H9 (cell line): Measurements from ENCODE around the gene ANKRD26. TPM values are rescaled to one million over a fixed set of nuclear protein-coding genes. Genes with fewer than 3 reads are reported as not detected.

Experiments used
- DNase-seq: peaks from one replicate; pipeline ENCODE4 v3.0.0-alpha.2; 2017
- H2AFZ ChIP-seq: one replicate; pipeline ENCODE4 v1.6.1; 2013; ENCODE audit warnings: mild to moderate bottlenecking, low read length, control low read depth, moderate library complexity
- H2AK5ac ChIP-seq: 2 replicates; pipeline ENCODE4 v1.6.1; 2013; ENCODE audit warnings: low read length, control low read depth, mixed read lengths; ENCODE audit not compliant: insufficient read length
- H2BK120ac ChIP-seq: one replicate; pipeline ENCODE4 v1.6.1; 2013; ENCODE audit warnings: low read depth, mild to moderate bottlenecking, low read length, control low read depth, inconsistent platforms; ENCODE audit not compliant: poor library complexity, severe bottlenecking
- H2BK12ac ChIP-seq: 2 replicates; pipeline ENCODE4 v1.6.1; 2013; ENCODE audit warnings: low read length, control low read depth, mixed read lengths, low read depth; ENCODE audit not compliant: insufficient read length
- H2BK15ac ChIP-seq: 2 replicates; pipeline ENCODE4 v1.6.1; 2013; ENCODE audit warnings: low read depth, low read length, control low read depth
- H2BK20ac ChIP-seq: one replicate; pipeline ENCODE4 v1.6.1; 2013; ENCODE audit warnings: low read depth, mild to moderate bottlenecking, low read length, control low read depth, inconsistent platforms; ENCODE audit not compliant: poor library complexity, severe bottlenecking
- H2BK5ac ChIP-seq: 2 replicates; pipeline ENCODE4 v1.6.1; 2013; ENCODE audit warnings: low read length, control low read depth, mixed read lengths; ENCODE audit not compliant: insufficient read length
- H3K14ac ChIP-seq: 2 replicates; pipeline ENCODE4 v1.6.1; 2013; ENCODE audit warnings: low read length, control low read depth; ENCODE audit not compliant: insufficient read depth
- H3K18ac ChIP-seq: 2 replicates; pipeline ENCODE4 v1.6.1; 2013; ENCODE audit warnings: low read depth, mild to moderate bottlenecking, mixed read lengths, low read length, control low read depth; ENCODE audit not compliant: insufficient read length
- H3K23ac ChIP-seq: 2 replicates; pipeline ENCODE4 v1.6.1; 2013; ENCODE audit warnings: low read length, control low read depth, mixed read lengths, low read depth; ENCODE audit not compliant: insufficient read length
- H3K23me2 ChIP-seq: 2 replicates; pipeline ENCODE4 v1.6.1; 2013; ENCODE audit warnings: low read depth, mild to moderate bottlenecking, mixed read lengths, low read length, control low read depth; ENCODE audit not compliant: insufficient read length, poor library complexity, severe bottlenecking
- H3K27ac ChIP-seq: 2 replicates; pipeline ENCODE4 v1.5.1; 2013; ENCODE audit warnings: low read length, control low read depth, mixed read lengths, low read depth; ENCODE audit not compliant: insufficient read length
- H3K27me3 ChIP-seq: 2 replicates; pipeline ENCODE4 v1.6.1; 2013; ENCODE audit warnings: low read length, control low read depth, inconsistent platforms; ENCODE audit not compliant: insufficient read depth
- H3K4ac ChIP-seq: 2 replicates; pipeline ENCODE4 v1.6.1; 2013; ENCODE audit warnings: low read depth, mild to moderate bottlenecking, control low read depth, inconsistent platforms, low read length, moderate library complexity
- H3K4me1 ChIP-seq: 2 replicates; pipeline ENCODE4 v1.6.1; 2013; ENCODE audit warnings: low read length, control low read depth, inconsistent platforms; ENCODE audit not compliant: insufficient read depth
- H3K4me2 ChIP-seq: 2 replicates; pipeline ENCODE4 v1.6.1; 2013; ENCODE audit warnings: low read length, control low read depth, mixed read lengths; ENCODE audit not compliant: insufficient read length, insufficient read depth
- H3K56ac ChIP-seq: 2 replicates; pipeline ENCODE4 v1.6.1; 2013; ENCODE audit warnings: low read depth, mild to moderate bottlenecking, mixed read lengths, low read length, control low read depth; ENCODE audit not compliant: insufficient read length
- H3K79me1 ChIP-seq: 2 replicates; pipeline ENCODE4 v1.6.1; 2013; ENCODE audit warnings: low read depth, mild to moderate bottlenecking, moderate library complexity, low read length, control low read depth, inconsistent platforms; ENCODE audit not compliant: insufficient read depth, poor library complexity, severe bottlenecking
- H3K79me2 ChIP-seq: 2 replicates; pipeline ENCODE4 v1.6.1; 2013; ENCODE audit warnings: low read length, control low read depth, inconsistent platforms; ENCODE audit not compliant: insufficient read depth
- H3K9ac ChIP-seq: 2 replicates; pipeline ENCODE4 v1.6.1; 2013; ENCODE audit warnings: low read length, control low read depth, mixed read lengths; ENCODE audit not compliant: insufficient read length; ENCODE audit errors: extremely low read depth
- H3K9me3 ChIP-seq: one replicate; pipeline ENCODE4 v1.6.1; 2013; ENCODE audit warnings: low read depth, low read length, inconsistent platforms; ENCODE audit not compliant: control insufficient read depth
- H3T11ph ChIP-seq: one replicate; pipeline ENCODE4 v1.6.1; 2013; ENCODE audit warnings: mild to moderate bottlenecking, low read length, control low read depth, inconsistent platforms
- H4K20me1 ChIP-seq: one replicate; pipeline ENCODE4 v1.6.1; 2013; ENCODE audit not compliant: control insufficient read depth, insufficient read length, insufficient read depth
- H4K5ac ChIP-seq: 2 replicates; pipeline ENCODE4 v1.6.1; 2013; ENCODE audit warnings: low read depth, mild to moderate bottlenecking, mixed read lengths, low read length, control low read depth; ENCODE audit not compliant: insufficient read length
- H4K8ac ChIP-seq: replicated peaks from 2 replicates; pipeline ENCODE4 v1.6.1; 2013; ENCODE audit warnings: low read length, control low read depth, mixed read lengths, low read depth; ENCODE audit not compliant: insufficient read length
- H4K91ac ChIP-seq: 2 replicates; pipeline ENCODE4 v1.6.1; 2013; ENCODE audit warnings: low read depth, mild to moderate bottlenecking, moderate library complexity, mixed read lengths, low read length, control low read depth; ENCODE audit not compliant: insufficient read length
- H3K27ac Mint-ChIP-seq, 3 experiments: 2 replicates in 2 of 3; 3 replicates in 1 of 3; pipeline ENCODE4 v1.8.0; 2020 to 2021; ENCODE audit warnings: mixed read lengths in 3 of 3, mild to moderate bottlenecking in 1 of 3, moderate library complexity in 1 of 3
- H3K27me3 Mint-ChIP-seq: 2 replicates; pipeline ENCODE4 v1.8.0; 2021; ENCODE audit warnings: low read depth, mild to moderate bottlenecking, moderate library complexity, mixed read lengths
- H3K36me3 Mint-ChIP-seq, 3 experiments: 2 replicates in 2 of 3; 3 replicates in 1 of 3; pipeline ENCODE4 v1.8.0; 2020 to 2021; ENCODE audit warnings: low read depth in 3 of 3, mixed read lengths in 3 of 3; ENCODE audit not compliant: insufficient read depth in 1 of 3
- H3K4me1 Mint-ChIP-seq, 2 experiments: 2 replicates each; pipeline ENCODE4 v1.8.0; 2020; ENCODE audit warnings: mixed read lengths in 2 of 2
- H3K4me3 Mint-ChIP-seq, 2 experiments: 2 replicates in 1 of 2; 3 replicates in 1 of 2; pipeline ENCODE4 v1.8.0; 2020 to 2021; ENCODE audit warnings: mild to moderate bottlenecking in 2 of 2, mixed read lengths in 2 of 2, moderate library complexity in 1 of 2
- H3K9me3 Mint-ChIP-seq, 2 experiments: 2 replicates in 1 of 2; 3 replicates in 1 of 2; pipeline ENCODE4 v1.8.0; 2020; ENCODE audit warnings: mild to moderate bottlenecking in 2 of 2, mixed read lengths in 2 of 2, moderate library complexity in 1 of 2
- WGBS: extraction: QIAGEN DNeasy Blood & Tissue Kit; methylation state at CpG from one replicate; pipeline ENCODE4 v1.1.7; 2013; ENCODE audit warnings: missing lambda C conversion rate, low lambda C conversion rate, mixed read lengths; ENCODE audit not compliant: insufficient read length; ENCODE audit errors: extremely low coverage; 5-methylcytosine and 5-hydroxymethylcytosine counted together
- total RNA-seq: library from RNA; stranded (reverse); gene quantifications from 2 replicates; pipeline ENCODE4 v1.2.1, GENCODE V29; 2021
- TF ChIP-seq, protein P1 (sequence below): fragments of 200-600 bp; sonication (generic); conservative IDR thresholded peaks from 3 replicates; pipeline ENCODE4 v1.8.0; 2021; ENCODE audit warnings: antibody characterized with exemption, mild to moderate bottlenecking

ANKRD26 gene
- total RNA-seq, 1 experiment from 2014 or later = 9.4 TPM

DNA sequence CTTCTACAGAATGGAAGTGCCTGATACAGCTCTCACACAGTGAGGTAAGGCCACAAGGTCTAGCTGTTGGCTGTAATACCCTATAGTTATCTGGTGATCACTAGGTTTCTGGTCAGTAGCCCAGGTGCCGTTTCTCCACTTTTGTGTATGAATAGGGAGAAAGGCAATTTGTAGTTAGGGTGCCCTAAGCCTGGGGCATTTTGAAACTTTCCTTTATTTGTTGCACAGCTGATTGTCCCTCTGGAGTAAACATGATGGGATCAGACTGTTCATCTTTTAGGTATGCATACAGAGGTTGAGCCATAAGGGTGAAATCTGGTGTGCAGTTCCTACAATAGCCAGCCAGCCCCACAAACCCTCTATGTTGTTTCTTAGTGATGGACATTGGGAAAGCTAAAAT, 112.4 kb downstream of the ANKRD26 start:
- no peaks in the 10 kb centered on the region for H3K23me2 ChIP-seq
- H2BK20ac ChIP-seq = no peak overlapping the region
- Mint-ChIP-seq H3K27me3 (no peaks in the 10 kb centered on the region), H3K4me3 (no peak overlapping the region), H3K27ac (no peak overlapping the region), H3K9me3 (peaks cover 0 to 9% of the 10 kb centered on the region in 2 experiments; a peak in 4 of 5 replicates), H3K36me3 (peaks cover 5 to 15% (median 14%) of the 10 kb centered on the region in 3 experiments), H3K4me1 (no peaks in the 10 kb centered on the region)
- no peaks in the 10 kb centered on the region for H3K79me1 ChIP-seq
- DNase-seq = no peak
- no peak overlapping the region for H3T11ph ChIP-seq
- WGBS = no CpG with 5 or more reads among the region's 1 CpG
- H3K79me2 ChIP-seq = no peaks in the 10 kb centered on the region
- H4K5ac ChIP-seq = no peak overlapping the region
- H3K9me3 ChIP-seq = peaks cover 5% of the 10 kb centered on the region
- no peak overlapping the region for H2BK12ac ChIP-seq
- H4K8ac ChIP-seq = no peak overlapping the region
- H3K27me3 ChIP-seq = no peaks in the 10 kb centered on the region
- H2BK15ac ChIP-seq = no peak overlapping the region
- no peak overlapping the region for H3K14ac ChIP-seq
- H4K91ac ChIP-seq = no peak overlapping the region
- no peaks in the 10 kb centered on the region for H4K20me1 ChIP-seq
- no peak overlapping the region for H3K4me2 ChIP-seq
- no peak overlapping the region for H3K4ac ChIP-seq
- H3K9ac ChIP-seq = no peak overlapping the region
- TF ChIP-seq, protein P1, sequence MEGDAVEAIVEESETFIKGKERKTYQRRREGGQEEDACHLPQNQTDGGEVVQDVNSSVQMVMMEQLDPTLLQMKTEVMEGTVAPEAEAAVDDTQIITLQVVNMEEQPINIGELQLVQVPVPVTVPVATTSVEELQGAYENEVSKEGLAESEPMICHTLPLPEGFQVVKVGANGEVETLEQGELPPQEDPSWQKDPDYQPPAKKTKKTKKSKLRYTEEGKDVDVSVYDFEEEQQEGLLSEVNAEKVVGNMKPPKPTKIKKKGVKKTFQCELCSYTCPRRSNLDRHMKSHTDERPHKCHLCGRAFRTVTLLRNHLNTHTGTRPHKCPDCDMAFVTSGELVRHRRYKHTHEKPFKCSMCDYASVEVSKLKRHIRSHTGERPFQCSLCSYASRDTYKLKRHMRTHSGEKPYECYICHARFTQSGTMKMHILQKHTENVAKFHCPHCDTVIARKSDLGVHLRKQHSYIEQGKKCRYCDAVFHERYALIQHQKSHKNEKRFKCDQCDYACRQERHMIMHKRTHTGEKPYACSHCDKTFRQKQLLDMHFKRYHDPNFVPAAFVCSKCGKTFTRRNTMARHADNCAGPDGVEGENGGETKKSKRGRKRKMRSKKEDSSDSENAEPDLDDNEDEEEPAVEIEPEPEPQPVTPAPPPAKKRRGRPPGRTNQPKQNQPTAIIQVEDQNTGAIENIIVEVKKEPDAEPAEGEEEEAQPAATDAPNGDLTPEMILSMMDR = no peak
- H2BK120ac ChIP-seq = no peak overlapping the region
- no peaks in the 10 kb centered on the region for H3K4me1 ChIP-seq
- no peak overlapping the region for H2BK5ac ChIP-seq
- no peak overlapping the region for H3K56ac ChIP-seq
- no peak overlapping the region for H3K23ac ChIP-seq
- H3K18ac ChIP-seq = no peak overlapping the region
- H2AK5ac ChIP-seq = no peak overlapping the region
- no peak overlapping the region for H2AFZ ChIP-seq
- no peak overlapping the region for H3K27ac ChIP-seq
